KMS-11 (cell line): ENCODE data around the gene SNAI1.

Source experiments
- H2AFZ ChIP-seq: fragments of 200-600 bp; sonication (generic); 2 replicates; pipeline ENCODE4 v1.6.1; 2016; ENCODE audit warnings: antibody characterized with exemption, mixed run types, low read depth
- H3K27ac ChIP-seq: fragments of 200-600 bp; sonication (generic); 2 replicates; pipeline ENCODE4 v1.6.1; 2016; ENCODE audit warnings: mild to moderate bottlenecking, mixed run types
- H3K27me3 ChIP-seq: fragments of 200-600 bp; sonication (generic); 2 replicates; pipeline ENCODE4 v1.6.1; 2017; ENCODE audit warnings: mild to moderate bottlenecking, low read depth, mixed run types, moderate library complexity; ENCODE audit not compliant: insufficient read depth
- H3K36me3 ChIP-seq: fragments of 200-600 bp; sonication (generic); 2 replicates; pipeline ENCODE4 v1.6.1; 2017; ENCODE audit warnings: mild to moderate bottlenecking, mixed run types; ENCODE audit not compliant: insufficient read depth
- H3K4me1 ChIP-seq: fragments of 200-600 bp; sonication (generic); 2 replicates; pipeline ENCODE4 v1.6.1; 2016; ENCODE audit warnings: mild to moderate bottlenecking, low read depth, mixed run types; ENCODE audit not compliant: poor library complexity, severe bottlenecking
- H3K4me2 ChIP-seq: fragments of 200-600 bp; sonication (generic); 2 replicates; pipeline ENCODE4 v1.7.0; 2016; ENCODE audit warnings: mild to moderate bottlenecking, mixed run types
- H3K4me3 ChIP-seq: fragments of 200-600 bp; sonication (generic); IDR thresholded peaks from 2 replicates; pipeline ENCODE4 v1.6.1; 2017; ENCODE audit warnings: low read depth, low read length, mixed read lengths; ENCODE audit not compliant: insufficient read depth
- H3K79me2 ChIP-seq: fragments of 200-600 bp; sonication (generic); 2 replicates; pipeline ENCODE4 v1.6.1; 2016; ENCODE audit warnings: low read depth, mixed run types; ENCODE audit not compliant: insufficient read depth
- H3K9ac ChIP-seq: fragments of 200-600 bp; sonication (generic); 2 replicates; pipeline ENCODE4 v1.6.1; 2016; ENCODE audit warnings: mild to moderate bottlenecking, mixed run types
- H4K20me1 ChIP-seq: fragments of 200-600 bp; sonication (generic); 2 replicates; pipeline ENCODE4 v1.6.1; 2016; ENCODE audit warnings: mild to moderate bottlenecking, mixed run types; ENCODE audit not compliant: insufficient read depth
- CTCF ChIP-seq: fragments of 200-600 bp; sonication (generic); conservative IDR thresholded peaks from 2 replicates; pipeline ENCODE4 v1.6.1; 2017; ENCODE audit warnings: low read depth, mild to moderate bottlenecking, antibody characterized with exemption, low read length, moderate library complexity, mixed read lengths

Gene SNAI1

GRCh38 chr20:50038169-50038568, 55.4 kb downstream of the SNAI1 start:
- no peak for TF ChIP-seq CTCF
- H3K4me1 ChIP-seq = no peaks in the 10 kb centered on the region
- no peaks in the 10 kb centered on the region for H4K20me1 ChIP-seq
- H3K27me3 ChIP-seq = peaks cover 3% of the 10 kb centered on the region; the same call in 1 of the 2 replicates
- no peak overlapping the region for H3K4me3 ChIP-seq
- H3K27ac ChIP-seq = no peak overlapping the region
- H3K9ac ChIP-seq = no peak overlapping the region
- no peaks in the 10 kb centered on the region for H3K36me3 ChIP-seq
- H2AFZ ChIP-seq = no peak overlapping the region
- no peak overlapping the region for H3K4me2 ChIP-seq
- H3K79me2 ChIP-seq = no peaks in the 10 kb centered on the region
